ENCODE results near the gene C2orf15.
A peak's percentile ranks its signal among the peaks of the same experiment; 100 is the strongest.
"Not testable (repeated sequence)": the region's sequence is repeated elsewhere in the genome, so short reads cannot be mapped to it uniquely, and the experiment has no call there.

C2orf15 gene

DNA sequence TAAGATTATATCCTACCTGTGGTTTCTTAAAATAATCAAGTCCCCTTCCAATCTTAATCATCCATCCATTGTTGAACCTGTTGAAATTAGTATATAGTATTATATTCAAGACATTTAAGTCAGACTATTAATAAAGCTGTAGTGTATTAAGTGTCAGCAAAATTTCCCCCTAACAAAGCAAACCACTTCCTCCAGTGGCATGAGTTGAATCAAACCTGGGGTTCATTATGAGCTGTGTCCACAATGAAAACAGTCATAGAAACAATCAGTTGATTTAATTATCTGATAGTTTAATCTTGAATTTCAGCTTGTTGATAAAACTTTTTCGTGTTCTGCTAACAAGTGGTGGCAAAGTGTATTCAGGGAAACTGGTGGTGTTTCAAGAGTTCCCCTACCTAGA, 28.0 kb downstream of the C2orf15 start:
- no peak for DNase-seq

DNA sequence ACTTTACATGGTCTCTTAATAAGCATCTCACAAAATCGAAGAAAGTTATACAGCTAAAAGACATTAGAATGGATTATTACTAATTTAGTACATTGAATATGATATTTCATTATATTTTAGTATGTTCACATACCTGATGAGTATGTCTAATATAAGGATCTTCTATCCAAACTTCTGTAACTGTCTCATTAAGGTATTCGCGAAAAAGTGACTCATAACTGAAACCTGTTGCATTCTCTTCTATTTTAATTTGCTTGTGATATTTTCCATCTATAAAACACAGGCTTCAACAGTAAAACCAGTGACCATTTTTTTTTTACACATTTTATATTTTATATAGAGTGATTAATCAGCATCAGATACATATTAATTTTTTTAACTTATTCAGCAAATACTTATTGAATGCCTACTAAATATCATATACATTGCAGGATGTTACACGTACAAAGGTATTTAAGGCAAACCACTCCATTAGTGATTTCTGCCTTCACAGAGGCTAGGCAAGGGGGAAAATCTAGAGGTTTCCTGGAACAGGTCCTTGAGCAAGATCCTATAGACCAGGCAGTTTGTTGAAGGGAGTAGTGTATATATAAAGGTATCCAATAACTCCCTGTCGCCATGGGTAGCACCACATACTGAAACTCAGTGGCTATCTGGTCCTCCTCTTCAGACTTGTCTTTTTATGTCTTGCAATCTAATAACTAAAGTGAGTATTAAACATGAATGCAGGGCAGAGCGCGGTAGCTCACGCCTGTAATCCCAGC, 30.1 kb downstream of the C2orf15 start:
- DNase-seq: no peak

- peak; percentile 90 for DNase-seq
These were observed 39.5 kb downstream of the C2orf15 start, which contains the start of the genes MITD1 and MRPL30 for GRCh38 chr2:99180755-99181623. TSS of gene MITD1 (minus strand) at chr2:99181058. CDS start at chr2:99180981, 77 bp downstream. TSS of gene MRPL30 (plus strand) at chr2:99181184. CDS start at chr2:99186204, 5,020 bp downstream.

DNA sequence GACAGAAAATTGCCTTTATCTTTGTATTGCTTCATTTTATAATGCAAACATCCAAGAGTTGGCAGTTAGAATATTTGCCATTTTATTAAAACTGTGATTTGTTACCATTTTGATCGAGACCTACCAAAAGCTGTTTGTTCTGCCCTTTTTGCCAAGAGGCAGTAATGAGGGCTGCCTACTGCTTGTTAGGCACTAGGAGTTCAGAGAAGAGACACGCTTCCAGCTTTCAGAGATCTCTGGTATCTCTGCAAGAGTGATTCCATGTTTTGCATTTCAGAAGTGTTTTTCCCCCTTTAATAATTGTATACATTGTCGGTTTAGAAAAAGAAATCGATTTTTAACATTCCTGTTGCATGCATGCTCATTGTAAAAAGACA, 40.1 kb downstream of the C2orf15 start:
- DNase-seq: no peak

DNA sequence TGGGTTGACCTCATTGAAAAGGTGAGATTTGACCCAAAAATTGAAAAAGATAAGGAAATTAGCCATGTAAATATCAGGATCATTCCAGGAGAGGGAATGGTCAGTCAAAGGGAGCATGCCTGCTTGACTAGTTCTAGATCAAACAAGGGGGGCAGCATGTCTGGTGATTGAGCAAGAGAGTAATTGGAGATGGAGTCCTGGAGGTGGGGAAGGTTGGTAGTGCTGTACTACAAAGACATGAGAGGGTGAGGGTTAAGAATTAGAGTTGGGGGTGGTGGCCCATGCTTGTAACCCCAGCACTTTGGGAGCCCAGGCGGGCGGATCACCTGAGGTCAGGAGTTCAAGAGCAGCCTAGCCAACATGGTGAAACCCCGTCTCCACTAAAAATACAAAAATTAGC, 41.5 kb downstream of the C2orf15 start:
- DNase-seq: no peak

- no peak for DNase-seq
These were observed 43.3 kb downstream of the C2orf15 start for GRCh38 chr2:99184811-99185210.

- no peak for DNase-seq
These were observed 45.5 kb downstream of the C2orf15 start for GRCh38 chr2:99187011-99187410.

GRCh38 chr2:99188357-99188756, 46.9 kb downstream of the C2orf15 start:
- no peak for DNase-seq

- no peak for DNase-seq
These were observed 49.0 kb downstream of the C2orf15 start for GRCh38 chr2:99190548-99190947.

DNA sequence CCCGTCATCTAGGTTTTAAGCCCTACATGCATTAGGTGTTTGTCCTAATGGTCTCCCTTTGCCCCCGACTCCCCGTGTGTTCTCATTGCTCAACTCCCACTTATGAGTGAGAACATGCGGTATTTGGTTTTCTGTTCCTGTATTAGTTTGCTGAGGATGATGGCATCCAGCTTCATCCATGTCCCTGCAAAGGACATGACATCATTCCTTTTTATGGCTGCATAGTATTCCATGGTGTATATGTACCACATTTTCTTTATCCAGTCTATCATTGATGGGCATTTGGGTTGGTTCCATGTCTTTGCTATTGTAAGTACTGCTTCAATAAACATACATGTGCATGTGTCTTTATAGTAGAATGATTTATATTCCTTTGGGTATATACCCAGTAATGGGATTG, 50.9 kb downstream of the C2orf15 start:
- not testable (repeated sequence) for DNase-seq

DNA sequence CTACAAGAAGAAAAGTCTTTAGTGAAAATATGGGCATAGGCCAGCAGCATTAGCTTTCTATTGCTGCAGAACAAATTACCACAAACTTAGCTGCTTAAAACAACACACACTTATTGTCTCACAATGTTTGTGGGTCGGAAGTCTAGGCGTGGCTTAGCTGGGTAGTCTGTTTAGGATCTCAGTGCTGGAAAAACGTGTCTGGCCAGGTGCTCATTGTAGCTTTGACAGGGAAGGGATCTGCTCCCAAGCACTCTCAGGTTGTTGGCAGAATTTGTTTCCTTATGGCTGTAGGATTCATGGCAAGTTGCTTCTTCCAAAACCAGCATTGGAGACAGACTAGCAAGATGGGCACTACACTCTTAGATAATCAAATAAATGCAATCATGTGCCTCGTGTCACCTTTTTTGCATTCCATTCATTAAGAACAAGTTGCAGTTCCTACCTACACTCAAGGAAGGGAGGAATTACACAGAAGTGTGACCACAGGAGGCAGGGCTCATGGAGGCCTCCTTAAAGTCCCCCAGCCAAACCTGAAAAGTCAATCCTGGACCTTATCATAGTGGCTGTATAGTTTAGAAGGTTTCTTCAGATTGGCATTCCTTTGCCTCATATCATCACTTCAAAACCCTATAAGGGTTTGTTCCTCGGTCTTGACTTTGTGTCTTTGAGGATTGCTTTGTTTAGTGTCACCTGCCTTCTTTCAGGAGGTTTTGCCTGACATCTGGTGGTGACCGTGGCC, 56.8 kb downstream of the C2orf15 start:
- DNase-seq: no peak

DNA sequence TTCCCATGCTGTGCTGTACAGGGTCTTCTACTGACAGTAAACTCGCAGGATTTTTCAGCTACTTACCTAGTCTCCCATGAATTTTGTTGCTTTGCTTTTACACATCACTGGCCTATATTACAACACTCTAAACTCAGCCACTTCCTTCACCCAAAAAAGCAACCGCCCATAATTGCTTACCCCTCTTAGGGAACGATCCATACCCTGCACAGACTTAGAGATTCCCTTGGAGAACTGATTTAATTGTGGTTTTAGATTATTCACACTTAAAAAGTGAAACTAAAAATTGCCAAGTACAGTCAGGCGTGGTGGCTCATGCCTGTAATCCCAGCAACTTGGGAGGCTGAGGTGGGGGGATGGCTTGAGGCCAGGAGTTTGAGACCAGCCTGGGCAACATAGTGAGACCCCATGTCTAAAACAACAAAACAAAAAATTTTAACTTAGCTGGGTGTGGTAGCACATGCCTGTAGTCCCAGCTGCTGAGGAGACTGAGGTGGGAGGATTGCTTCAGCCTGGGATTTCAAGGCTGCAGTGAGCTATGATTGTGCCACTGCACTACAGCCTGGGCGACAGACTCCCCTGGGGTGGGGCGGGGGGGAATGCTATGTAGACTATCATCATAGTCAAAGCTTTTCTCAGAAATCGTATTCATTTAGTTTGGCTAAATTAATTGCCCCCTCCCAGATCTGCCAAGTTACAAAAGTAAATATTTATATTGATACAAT, 58.7 kb downstream of the C2orf15 start:
- no peak for DNase-seq
